ENCODE measurements around the gene SUN3.

The SUN3 gene

DNA sequence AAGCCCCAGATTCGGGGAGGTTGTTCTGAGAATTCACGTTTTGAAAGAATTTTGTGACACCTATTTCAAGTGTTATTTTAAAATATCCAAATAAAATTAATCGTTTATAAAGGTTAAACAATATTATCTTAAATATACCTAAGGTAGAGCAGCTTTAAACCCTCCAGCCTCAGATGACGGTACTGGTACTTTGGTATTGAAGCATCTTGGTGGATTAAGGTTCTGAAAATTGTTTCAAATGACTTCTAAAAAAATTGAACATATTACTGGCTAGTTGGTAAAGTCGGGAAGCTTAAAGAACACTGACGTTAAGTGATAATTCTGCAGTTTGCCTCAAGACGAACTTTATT, 49.1 kb downstream of the SUN3 start:
- Histone ChIP-seq H3K9me3 (ENCODE audit: insufficient read depth, low read length) (no peaks in the 10 kb centered on the region), H3K4me1 (ENCODE audit: insufficient read depth, insufficient read length) (no peaks in the 10 kb centered on the region), H3K9ac (ENCODE audit: insufficient read length, low read depth) (peak overlapping the region; percentile 66), H3K36me3 (ENCODE audit: insufficient read depth, insufficient read length, low read length) (peaks cover 37% of the 10 kb centered on the region), H3K4me3 (ENCODE audit: insufficient read length, low read depth) (peak overlapping the region; percentile 22), H3K27me3 (ENCODE audit: insufficient read depth, insufficient read length) (no peaks in the 10 kb centered on the region)
- TF ChIP-seq ZNF274 (IDR thresholded peaks at IDR 0.05; ENCODE audit: low read depth, low read length) (no peak), YY1 (IDR thresholded peaks at IDR 0.05; ENCODE audit: insufficient read depth, insufficient read length) (no peak), SUZ12 (IDR thresholded peaks at IDR 0.05; ENCODE audit: extremely low read depth, insufficient read depth, insufficient read length) (no peak)
- no peak for DNase-seq (ENCODE audit: low read depth, low spot score)

DNA sequence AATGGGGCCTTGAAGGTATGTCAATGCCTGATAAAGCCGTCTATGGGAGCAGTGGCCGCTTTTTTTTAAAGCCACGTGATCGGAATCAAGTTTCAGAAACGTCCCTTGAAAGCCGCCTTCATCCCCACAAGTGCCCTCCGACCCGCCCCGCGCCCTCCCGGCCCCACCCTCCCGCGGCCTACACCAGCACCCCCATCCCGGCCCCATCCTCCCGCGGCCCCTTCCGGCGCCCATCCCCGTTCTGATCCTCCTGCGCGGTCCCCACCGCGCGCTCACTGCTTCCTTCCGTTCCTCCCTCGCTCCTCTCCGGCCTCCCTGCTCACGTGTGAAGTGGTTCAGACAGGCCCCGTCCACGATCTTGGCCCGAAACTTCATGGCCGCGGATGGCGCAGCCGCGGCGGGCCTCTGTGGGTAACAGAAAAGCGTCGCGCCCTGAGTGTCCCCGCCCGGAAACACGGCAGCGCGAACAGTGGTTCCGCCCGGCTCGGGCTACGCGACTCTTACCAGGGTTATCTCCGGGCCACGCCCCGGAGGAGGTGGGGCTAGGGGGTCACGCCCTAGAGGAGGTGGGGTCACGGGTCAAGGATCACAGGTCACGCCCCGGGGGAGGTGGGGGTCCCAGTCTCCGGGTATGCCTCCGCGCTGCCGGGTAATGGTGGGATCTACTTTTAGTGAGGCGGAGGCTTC, 49.6 kb downstream of the SUN3 start, which contains the start of gene HUS1:
Gene HUS1 (minus strand): TSS at position 471 of the 687 bp plus-strand sequence. CDS start 96 bp downstream, at position 375.
- Histone ChIP-seq H3K27me3 (ENCODE audit: insufficient read depth, insufficient read length) (no peaks in the 10 kb centered on the region), H3K9ac (ENCODE audit: insufficient read length, low read depth) (peak within 1 kb of the TSS; percentile 96), H3K4me1 (ENCODE audit: insufficient read depth, insufficient read length) (no peaks in the 10 kb centered on the region), H3K4me3 (ENCODE audit: insufficient read length, low read depth) (peak within 1 kb of the TSS; percentile 67), H3K36me3 (ENCODE audit: insufficient read depth, insufficient read length, low read length) (peaks cover 42% of the 10 kb centered on the region), H3K9me3 (ENCODE audit: insufficient read depth, low read length) (no peaks in the 10 kb centered on the region)
- TF ChIP-seq ZNF274 (IDR thresholded peaks at IDR 0.05; ENCODE audit: low read depth, low read length): no peak
- no peak for TF ChIP-seq SUZ12 (IDR thresholded peaks at IDR 0.05; ENCODE audit: extremely low read depth, insufficient read depth, insufficient read length)
- TF ChIP-seq YY1 (IDR thresholded peaks at IDR 0.05; ENCODE audit: insufficient read depth, insufficient read length): no peak
- peak; percentile 98 for DNase-seq (ENCODE audit: low read depth, low spot score)

DNA sequence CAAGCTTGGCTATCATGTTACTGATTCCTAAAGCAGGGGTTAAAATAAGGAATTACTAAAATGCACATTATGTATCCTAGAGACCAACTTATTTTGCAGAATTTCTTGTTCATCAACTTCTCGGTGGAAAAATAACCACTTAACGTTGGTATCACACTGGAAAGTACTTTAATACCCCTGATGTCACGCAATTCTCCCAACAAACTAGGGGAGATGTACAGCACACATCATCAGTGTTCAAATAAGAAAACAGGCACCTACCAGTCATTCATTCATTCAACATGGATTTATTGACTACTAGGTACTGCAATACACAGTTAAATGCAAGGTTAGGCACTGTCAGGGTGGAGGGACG, 50.1 kb downstream of the SUN3 start:
- Histone ChIP-seq H3K9ac (ENCODE audit: insufficient read length, low read depth) (peak overlapping the region; percentile 96), H3K9me3 (ENCODE audit: insufficient read depth, low read length) (no peaks in the 10 kb centered on the region), H3K27me3 (ENCODE audit: insufficient read depth, insufficient read length) (no peaks in the 10 kb centered on the region), H3K4me1 (ENCODE audit: insufficient read depth, insufficient read length) (no peaks in the 10 kb centered on the region), H3K4me3 (ENCODE audit: insufficient read length, low read depth) (peak overlapping the region; percentile 67), H3K36me3 (ENCODE audit: insufficient read depth, insufficient read length, low read length) (peaks cover 47% of the 10 kb centered on the region)
- TF ChIP-seq YY1 (IDR thresholded peaks at IDR 0.05; ENCODE audit: insufficient read depth, insufficient read length) (no peak), ZNF274 (IDR thresholded peaks at IDR 0.05; ENCODE audit: low read depth, low read length) (no peak), SUZ12 (IDR thresholded peaks at IDR 0.05; ENCODE audit: extremely low read depth, insufficient read depth, insufficient read length) (no peak)
- no peak for DNase-seq (ENCODE audit: low read depth, low spot score)

GRCh38 chr7:47973739-47974138, 55.2 kb downstream of the SUN3 start:
- DNase-seq (ENCODE audit: low read depth, low spot score): no peak
- TF ChIP-seq YY1 (IDR thresholded peaks at IDR 0.05; ENCODE audit: insufficient read depth, insufficient read length) (no peak), SUZ12 (IDR thresholded peaks at IDR 0.05; ENCODE audit: extremely low read depth, insufficient read depth, insufficient read length) (no peak), ZNF274 (IDR thresholded peaks at IDR 0.05; ENCODE audit: low read depth, low read length) (no peak)
- peaks cover 89% of the 10 kb centered on the region for H3K36me3 ChIP-seq (ENCODE audit: insufficient read depth, insufficient read length, low read length)

GRCh38 chr7:47970761-47971160, 58.1 kb downstream of the SUN3 start:
- peaks cover 90% of the 10 kb centered on the region for H3K36me3 ChIP-seq (ENCODE audit: insufficient read depth, insufficient read length, low read length)
- no peak for DNase-seq (ENCODE audit: low read depth, low spot score)
- H3K27me3 ChIP-seq (ENCODE audit: insufficient read depth, insufficient read length): no peaks in the 10 kb centered on the region
- H3K9me3 ChIP-seq (ENCODE audit: insufficient read depth, low read length): no peaks in the 10 kb centered on the region
- H3K4me1 ChIP-seq (ENCODE audit: insufficient read depth, insufficient read length): no peaks in the 10 kb centered on the region
- TF ChIP-seq ZNF274 (IDR thresholded peaks at IDR 0.05; ENCODE audit: low read depth, low read length) (no peak), SUZ12 (IDR thresholded peaks at IDR 0.05; ENCODE audit: extremely low read depth, insufficient read depth, insufficient read length) (no peak), YY1 (IDR thresholded peaks at IDR 0.05; ENCODE audit: insufficient read depth, insufficient read length) (no peak)
- H3K9ac ChIP-seq (ENCODE audit: insufficient read length, low read depth): no peak overlapping the region
- H3K4me3 ChIP-seq (ENCODE audit: insufficient read length, low read depth): no peak overlapping the region

More at GRCh38 chr7:47973739-47974138, 55.2 kb downstream of the SUN3 start:
- Histone ChIP-seq H3K9me3 (ENCODE audit: insufficient read depth, low read length) (no peaks in the 10 kb centered on the region), H3K9ac (ENCODE audit: insufficient read length, low read depth) (no peak overlapping the region), H3K4me3 (ENCODE audit: insufficient read length, low read depth) (no peak overlapping the region), H3K27me3 (ENCODE audit: insufficient read depth, insufficient read length) (no peaks in the 10 kb centered on the region), H3K4me1 (ENCODE audit: insufficient read depth, insufficient read length) (no peaks in the 10 kb centered on the region)

GRCh38 chr7:47968847-47969774, 59.8 kb downstream of the SUN3 start:
- Histone ChIP-seq H3K27me3 (ENCODE audit: insufficient read depth, insufficient read length) (no peaks in the 10 kb centered on the region), H3K9ac (ENCODE audit: insufficient read length, low read depth) (no peak overlapping the region), H3K4me1 (ENCODE audit: insufficient read depth, insufficient read length) (no peaks in the 10 kb centered on the region), H3K36me3 (ENCODE audit: insufficient read depth, insufficient read length, low read length) (peaks cover 91% of the 10 kb centered on the region), H3K4me3 (ENCODE audit: insufficient read length, low read depth) (no peak overlapping the region), H3K9me3 (ENCODE audit: insufficient read depth, low read length) (no peaks in the 10 kb centered on the region)
- no peak for TF ChIP-seq ZNF274 (IDR thresholded peaks at IDR 0.05; ENCODE audit: low read depth, low read length)
- TF ChIP-seq SUZ12 (IDR thresholded peaks at IDR 0.05; ENCODE audit: extremely low read depth, insufficient read depth, insufficient read length): no peak
- TF ChIP-seq YY1 (IDR thresholded peaks at IDR 0.05; ENCODE audit: insufficient read depth, insufficient read length): no peak
- peak; percentile 88 for DNase-seq (ENCODE audit: low read depth, low spot score)

DNA sequence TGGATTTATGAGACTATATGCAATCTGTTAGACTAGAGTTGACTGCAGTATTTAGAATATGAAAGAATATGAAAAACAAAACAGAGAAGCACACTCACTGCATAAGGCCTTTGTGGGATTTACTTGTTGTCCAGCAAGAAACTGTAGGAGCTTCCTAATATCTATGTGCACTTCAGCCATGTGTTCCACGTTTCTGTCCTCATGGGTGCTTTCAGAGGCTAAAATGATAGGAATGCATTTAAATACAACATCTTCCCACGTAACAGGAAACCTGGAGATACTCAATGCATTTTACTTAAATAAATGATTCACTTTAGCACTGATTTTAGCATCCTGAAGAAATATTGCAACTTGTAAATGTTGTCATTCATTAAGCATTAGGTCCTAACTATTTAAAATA, 61.2 kb downstream of the SUN3 start:
- no peaks in the 10 kb centered on the region for H3K4me1 ChIP-seq (ENCODE audit: insufficient read depth, insufficient read length)
- H3K9me3 ChIP-seq (ENCODE audit: insufficient read depth, low read length): 0 out of 2 replicates have a peak, but pooled peaks cover under 1% of the 10 kb centered on the region
- TF ChIP-seq YY1 (IDR thresholded peaks at IDR 0.05; ENCODE audit: insufficient read depth, insufficient read length) (no peak), ZNF274 (IDR thresholded peaks at IDR 0.05; ENCODE audit: low read depth, low read length) (no peak), SUZ12 (IDR thresholded peaks at IDR 0.05; ENCODE audit: extremely low read depth, insufficient read depth, insufficient read length) (no peak)
- no peaks in the 10 kb centered on the region for H3K27me3 ChIP-seq (ENCODE audit: insufficient read depth, insufficient read length)
- DNase-seq (ENCODE audit: low read depth, low spot score): no peak
- no peak overlapping the region for H3K9ac ChIP-seq (ENCODE audit: insufficient read length, low read depth)
- peaks cover 91% of the 10 kb centered on the region for H3K36me3 ChIP-seq (ENCODE audit: insufficient read depth, insufficient read length, low read length)
- H3K4me3 ChIP-seq (ENCODE audit: insufficient read length, low read depth): no peak overlapping the region

Measured in NT2/D1 (cell line).